NCI-H2029 (cell line): Measurements from ENCODE around the gene ARHGEF10L.
A peak's percentile ranks its signal among the peaks of the same experiment; 100 is the strongest.

Experiments
- DNase-seq: peaks from one replicate; lab custom pipeline; 2025; lab: John Stamatoyannopoulos, UW

Gene ARHGEF10L

DNA sequence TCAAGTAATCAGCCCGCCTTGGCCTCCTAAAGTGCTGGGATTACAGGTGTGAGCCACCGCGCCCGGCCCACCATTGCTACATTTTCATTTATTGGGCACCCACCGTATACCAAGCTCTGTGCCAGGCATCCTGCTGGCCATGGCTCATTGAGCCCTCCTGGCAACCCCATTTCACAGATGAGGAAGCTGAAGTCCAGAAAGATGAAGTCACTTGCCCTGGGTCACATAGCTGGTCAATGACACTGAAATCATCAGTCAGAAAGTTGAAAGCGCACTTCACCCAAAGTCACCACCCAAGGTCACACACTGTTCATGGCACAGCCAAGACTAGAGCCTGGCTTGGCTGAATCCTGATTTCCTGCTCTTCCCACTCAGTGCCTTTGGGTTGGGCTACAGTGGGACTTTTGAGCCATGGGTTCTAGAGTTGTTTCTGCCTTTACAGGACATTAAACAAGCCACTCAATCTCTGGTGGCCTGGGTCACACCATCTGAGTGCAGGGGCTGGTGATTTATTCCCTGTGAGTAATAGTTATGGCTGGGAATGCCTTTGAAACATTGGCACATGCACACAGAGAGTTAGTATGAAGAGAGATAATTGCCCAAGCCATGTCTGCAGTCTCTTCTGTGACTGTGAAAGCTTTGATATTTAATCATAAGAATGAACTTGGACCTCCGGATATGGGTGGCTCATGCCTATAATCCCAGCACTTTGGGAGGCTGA, 16.0 kb upstream of the ARHGEF10L start:
- no peak for DNase-seq

DNA sequence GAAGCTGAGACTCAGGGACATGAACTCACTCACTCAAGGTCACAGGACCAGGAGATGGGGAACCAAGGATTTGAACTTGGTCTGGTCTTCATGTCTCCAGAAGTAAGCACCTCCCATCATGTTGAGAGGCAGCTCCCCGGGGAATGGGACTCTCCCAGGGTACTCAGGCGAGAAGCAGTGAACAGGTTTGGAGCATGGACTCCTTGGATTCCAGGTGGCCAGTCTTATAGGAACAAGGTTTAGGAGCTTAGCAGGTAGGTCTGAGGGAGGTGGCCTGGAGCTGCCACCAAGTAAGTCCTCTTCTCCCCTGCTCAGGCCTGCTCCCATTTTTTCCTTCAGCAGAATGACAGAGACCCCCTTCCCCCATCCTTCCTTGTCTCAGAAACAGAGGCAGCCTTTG, 14.9 kb upstream of the ARHGEF10L start:
- DNase-seq: no peak

DNA sequence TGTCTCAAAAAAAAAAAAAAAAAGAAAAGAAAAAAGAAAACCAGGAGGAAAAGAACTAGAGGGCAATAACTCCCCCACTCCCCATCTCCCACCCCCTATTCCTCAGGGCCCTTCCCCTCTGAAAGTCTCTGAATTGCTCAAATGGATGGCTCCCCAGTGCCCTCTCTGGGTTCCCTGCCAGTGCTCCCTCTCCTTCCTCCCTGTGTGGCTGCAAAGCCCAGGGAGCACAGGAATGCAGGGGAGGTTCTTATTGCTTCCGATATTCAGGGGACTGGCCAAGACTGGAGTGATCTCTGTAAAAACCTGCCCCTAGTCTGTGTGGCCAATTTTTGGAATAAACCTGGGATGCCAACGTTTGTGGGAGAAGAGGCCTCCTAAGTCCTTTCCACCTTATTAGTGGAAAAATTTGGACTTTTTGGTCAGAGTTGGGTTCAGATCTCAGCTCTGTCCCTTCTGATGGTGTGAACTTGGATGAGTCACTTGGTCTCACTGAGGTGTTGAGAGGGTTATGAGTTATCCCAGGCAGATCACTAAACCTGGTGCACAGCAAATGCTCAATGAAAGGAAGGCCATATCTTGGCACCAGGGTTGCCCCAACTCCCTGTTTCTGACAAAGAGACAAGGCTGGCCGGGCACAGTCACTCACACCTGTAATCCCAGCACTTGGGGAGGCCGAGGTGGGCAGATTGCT, 13.4 kb upstream of the ARHGEF10L start:
- no peak for DNase-seq

DNA sequence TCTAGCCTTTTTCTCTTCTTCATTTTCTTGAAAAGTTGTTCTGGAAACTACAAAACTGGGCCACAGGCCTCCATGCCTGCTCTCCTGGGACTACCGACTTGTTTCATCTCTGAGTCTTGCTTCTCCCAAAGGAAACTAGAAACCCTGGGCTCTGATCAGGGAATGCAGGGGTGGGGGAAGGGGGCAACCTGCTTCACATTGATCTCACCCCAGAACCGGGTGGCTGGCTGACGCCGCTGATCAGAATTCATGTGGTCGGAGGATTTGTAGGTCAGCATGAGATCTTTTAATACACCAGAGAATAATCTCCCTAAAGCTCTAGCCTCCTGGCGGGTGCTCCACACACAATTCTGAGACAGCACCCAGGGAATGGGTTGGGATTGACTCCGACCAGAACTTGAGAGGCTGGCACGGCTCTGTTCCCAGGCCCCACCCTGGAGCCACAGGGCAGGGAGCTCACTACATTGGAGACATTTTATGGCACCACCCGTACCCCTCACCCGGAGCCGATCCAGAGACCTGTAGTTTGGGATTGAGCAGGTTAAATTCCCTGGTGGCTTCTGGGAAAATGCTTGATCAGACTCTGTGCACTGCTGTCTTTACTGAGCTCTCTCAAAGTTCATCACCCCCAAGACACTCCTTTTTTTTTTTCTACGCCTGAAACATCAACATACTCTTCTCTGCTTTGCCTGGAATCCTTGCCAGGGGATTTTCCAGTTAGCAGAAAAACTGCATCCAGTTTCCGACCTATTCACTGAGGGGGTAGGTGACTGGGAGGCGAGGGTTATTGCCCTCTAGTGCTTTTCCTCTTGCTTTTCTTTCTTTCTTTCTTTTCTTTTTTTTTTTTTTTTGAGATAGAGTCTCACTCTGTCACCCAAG, 12.2 kb upstream of the ARHGEF10L start:
- no peak for DNase-seq

DNA sequence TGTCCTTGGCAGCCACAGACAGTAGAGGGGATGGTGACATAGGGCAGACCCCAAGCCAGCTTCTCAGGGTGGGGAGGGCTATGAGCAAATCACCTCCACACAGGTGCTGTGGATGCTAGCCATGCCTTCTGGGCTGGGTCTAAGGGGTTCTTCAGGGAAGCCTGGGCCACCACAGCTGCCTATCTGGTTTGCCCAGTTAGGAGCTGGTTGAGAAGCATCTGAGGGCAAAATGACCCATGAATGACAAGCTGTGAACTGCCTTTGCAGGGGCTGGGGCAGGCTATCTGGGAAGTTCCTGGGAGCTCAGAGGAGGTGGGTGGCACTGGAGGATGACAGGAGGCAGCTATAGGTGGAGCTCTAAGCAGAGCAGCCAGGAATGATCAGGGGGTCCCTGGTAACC, 10.1 kb upstream of the ARHGEF10L start:
- DNase-seq: no peak

DNA sequence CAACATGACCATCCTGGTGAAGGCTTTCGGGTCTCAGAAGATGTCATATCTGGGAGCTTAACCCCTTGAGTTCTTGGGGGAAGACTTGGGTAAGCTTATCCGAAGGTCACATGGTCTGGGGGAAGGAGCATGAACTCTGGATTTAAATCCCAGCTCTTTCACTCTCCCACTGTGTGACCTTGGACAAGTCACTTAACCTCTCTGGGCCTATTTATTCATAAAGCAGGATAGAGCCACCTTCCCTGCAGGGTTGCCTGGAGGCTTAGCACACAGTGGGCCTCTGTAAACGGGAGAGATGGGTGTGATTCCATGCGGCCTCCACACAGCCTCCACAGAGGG, 8.2 kb upstream of the ARHGEF10L start:
- DNase-seq: no peak

DNA sequence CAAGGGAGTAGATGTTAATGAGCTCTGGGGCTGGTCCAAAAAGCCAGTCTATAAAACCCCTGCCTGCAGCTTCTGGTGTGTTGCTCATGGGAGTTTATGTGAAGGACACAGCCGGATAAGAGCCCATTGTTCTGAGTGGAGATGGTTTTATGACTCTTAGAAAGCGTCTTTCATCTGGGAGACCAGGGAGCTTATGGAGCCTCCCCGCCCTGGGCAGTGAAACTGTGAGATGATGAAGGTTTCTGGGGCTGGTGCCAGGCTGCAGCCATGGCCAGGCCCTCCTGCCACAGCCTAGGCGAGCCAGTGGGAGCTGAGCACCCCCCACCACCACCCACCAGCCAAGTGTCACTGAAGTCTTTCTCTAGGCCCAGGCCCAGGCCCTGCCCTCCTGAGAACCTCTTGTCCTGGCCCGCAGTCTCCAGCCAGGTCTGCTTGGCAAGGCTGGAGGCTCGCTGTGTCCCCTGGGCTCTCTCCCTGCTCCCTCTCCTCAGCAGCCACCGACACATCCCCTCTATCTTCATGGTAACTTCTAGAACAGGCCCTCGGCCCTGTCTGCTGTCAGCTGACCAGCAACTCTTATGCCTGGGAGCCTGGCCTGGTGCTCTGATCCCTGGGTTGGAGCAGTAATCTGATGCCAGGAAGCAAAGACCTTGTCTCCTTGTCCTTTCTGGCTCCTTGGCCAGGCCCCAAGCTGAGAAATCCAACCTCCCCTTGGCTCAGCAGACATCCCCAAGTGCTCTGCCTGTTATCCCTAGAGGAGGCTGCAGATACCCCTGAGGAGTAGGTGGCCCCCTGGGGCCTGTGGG, 7.6 kb upstream of the ARHGEF10L start:
- peak; percentile 53 for DNase-seq

DNA sequence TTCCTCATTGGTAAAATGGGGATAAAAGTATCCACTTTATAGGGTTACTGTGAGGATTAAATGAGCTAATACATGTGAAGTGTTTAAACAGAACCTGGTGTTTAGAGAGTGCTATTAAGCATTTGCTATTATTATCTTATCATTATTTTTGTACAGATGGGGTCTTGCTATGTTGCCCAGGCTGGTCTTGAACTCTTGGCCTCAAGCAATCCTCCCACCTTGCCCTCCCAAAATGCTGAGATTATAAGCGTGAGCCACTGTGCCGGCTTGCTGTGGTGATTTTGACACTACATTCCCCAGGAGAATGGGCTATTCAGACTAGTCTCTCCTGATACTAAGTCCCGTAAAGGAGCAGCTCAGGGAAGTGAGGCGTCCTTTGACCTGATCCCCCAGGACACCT, 6.3 kb upstream of the ARHGEF10L start:
- no peak for DNase-seq

DNA sequence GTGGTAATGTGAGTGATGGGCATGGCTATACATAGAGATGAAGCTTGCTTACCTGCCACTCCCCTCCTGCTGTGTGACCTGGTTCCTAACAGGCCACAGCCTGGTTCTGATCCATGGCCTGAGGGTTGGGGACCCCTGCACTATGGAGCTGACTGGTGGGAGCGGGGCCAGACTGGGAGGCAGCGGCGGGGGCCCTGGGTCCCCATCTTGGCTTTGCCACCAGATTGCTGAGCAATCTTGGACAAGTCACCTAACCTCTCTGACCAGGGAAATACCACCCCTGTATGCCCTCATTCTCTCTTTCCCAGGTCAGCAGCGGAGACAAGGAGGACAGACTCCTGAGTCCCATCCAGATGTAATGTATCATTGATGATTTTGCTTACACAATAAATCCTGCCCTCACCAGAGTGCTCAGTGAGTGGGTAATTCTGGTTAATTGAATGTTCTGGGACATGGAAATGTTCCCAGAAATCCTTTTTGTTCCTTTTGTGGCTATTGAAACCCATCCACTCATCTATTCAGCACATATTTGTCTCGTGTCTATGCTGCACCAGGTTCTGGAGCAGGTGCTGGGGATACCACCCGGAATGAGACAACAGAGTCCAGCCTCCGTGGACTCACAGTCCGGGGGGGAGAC, 4.1 kb upstream of the ARHGEF10L start:
- no peak for DNase-seq

DNA sequence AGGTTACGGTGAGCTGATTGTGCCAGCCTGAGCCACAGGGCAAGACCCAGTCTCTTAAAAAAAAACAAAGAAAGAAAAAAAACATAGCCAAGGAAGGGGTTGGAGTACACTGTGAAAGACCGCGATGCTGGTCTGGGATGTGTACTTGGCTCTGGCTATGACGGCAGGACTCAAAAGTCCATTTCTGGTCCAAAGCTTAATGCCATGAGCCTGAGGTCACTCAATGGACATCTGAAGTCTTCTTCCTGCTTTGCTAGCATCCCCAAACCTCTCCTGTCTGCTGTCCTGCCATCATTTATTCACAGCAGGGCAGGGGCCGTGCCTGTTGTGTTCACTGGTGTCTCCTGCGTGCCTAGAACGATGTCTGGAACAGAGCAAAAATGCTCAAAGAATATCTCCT, 1.5 kb upstream of the ARHGEF10L start:
- no peak for DNase-seq

DNA sequence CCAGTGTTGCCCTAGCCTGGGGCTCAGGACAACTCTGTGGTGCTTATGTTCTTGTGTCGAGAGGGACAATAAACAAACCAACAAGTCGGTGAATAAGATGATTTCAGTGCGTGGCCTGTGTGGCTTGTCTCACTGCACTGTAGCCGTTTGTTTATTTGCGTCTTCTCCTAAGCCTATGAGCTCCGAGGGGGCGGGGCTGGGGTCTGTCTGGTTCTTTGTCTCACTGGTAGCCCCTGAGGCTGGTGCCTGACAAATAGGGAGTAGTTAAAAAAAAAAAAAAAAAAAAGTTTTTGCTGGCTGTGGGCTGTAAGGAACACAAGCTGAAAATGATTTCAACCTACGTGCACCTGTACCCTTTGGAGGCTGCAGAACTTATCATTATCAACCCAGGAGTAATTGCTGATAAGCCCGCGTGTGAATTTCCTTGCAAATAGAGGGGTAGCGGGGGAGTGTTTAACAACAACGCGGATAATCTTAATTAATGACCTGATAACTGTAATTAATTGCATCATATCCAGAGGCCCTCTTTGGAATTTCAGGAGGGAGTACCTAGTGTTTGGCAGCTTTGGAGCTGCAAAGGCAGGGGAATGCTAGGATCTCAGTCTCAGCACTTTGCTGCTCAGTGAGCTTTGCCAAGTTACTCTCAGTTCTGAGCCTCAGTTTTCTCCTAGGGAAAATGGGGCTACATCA, 925 bp upstream of the ARHGEF10L start:
- DNase-seq: no peak

DNA sequence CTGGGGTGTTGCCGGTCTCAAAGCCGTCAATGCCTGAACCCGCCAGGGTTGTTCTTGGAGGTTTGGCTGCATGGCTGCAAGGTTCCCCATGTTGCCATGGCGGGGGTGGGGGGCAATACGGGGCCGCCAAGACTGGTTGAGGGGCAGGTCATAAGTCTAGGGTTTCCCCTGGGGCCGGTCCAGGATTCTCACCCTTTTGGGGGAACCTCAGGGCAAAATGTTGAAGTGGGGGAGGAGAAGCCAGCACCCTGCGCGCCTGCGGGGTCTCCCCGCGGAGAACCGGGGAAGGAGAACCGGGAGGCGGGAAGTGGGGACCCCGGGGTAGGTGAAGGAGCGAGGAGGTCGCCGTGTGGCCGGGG, 401 bp upstream of the ARHGEF10L start:
- no peak for DNase-seq

DNA sequence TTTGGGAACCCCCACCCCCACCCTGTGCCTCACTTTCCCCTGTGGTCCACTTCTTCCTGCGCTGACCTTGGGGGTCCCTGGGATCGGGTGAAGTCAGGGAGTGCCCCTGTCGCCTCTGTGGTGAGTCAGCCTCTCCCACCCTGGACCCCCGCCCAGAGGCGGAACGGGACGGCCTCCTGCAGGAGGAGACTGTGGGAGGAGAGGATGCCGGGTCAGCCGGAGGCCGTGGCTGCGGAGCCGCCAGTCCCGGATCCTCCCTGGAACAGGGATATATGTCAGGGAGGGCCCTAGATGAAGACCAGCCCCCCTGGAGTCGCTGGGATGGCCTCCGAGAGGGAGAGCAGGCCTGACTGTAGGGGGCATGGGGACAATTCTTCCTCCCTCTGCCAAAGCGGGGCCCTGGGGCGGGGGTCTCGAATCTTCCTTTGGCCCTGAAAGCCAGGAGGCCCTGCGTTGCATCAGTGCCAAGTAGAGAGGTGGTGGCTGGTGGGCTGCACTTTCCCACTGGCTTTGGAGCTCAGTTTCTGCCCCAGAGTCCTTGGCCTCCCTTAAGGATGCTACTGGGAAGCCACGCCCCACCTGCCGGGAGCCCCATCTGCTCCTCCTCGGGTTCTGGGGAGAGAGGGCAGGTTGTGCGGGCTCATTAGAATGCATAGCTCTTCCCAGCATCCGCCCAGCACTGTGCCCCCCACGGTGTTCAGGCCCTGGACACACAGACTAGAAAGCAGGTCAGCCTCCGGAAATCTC, 930 bp downstream of the ARHGEF10L start:
- no peak for DNase-seq

DNA sequence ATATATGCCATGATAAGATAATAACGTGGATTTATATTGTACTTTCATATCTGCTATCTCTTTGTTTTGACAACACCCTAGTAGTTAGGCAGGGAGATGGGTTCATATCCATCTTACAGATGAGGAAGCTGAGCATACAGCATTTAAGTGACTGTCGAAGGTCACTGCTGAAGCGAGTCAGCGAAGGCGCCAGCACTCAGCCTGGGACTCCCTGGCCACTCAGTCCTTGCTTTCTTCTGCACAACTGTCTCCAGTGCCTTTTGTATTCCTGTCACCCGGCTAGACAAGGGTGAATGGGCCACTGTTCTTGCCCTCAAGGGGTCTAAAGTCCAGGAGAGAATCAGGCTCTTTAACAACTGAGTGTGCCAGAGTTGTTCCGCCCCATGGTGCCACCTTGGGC, 3.1 kb downstream of the ARHGEF10L start:
- DNase-seq: no peak

DNA sequence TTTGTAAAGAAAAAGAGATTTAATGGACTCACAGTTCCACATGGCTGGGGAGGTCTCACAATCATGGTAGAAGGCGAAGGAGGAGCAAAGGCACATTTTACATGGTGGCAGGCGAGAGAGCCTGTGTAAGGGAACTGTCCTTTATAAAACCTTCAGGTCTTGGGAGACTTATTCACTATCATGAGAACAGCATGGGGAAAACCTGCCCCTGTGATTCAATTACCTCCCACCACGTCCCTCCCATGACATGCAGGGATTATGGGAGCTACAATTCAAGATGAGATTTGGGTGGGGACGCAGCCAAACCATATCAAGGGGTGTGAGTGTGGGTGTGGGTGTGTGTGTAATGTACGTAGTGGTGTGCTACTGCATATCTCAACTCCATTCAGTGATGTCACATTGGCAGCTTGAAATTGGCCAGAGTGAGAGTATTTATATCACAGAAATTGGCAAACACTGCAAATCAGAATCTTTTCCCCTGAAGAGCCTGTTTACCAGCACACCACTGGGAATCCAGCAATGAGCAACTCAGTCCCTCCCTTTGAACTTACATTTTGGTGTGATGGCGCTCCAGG, 5.4 kb downstream of the ARHGEF10L start:
- no peak for DNase-seq

DNA sequence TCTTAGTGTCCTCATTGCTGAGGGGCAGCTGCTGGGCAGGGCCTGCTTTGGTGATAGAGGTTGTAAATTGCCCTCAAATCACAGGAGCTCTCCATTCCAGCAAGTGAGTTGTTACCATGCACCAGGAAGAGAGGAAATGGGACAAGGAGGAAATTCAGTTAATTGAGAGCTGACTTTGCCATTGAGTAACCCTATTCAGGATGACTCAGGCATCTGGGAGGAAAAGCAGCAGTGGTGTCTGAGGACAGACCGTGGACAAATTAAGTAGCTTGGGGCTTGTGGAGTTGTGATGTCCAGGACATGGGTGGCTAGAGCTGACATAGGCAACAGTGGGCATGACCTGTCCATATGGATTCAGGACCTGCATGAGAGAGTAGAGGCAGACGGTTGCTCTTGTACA, 5.9 kb downstream of the ARHGEF10L start:
- DNase-seq: no peak

DNA sequence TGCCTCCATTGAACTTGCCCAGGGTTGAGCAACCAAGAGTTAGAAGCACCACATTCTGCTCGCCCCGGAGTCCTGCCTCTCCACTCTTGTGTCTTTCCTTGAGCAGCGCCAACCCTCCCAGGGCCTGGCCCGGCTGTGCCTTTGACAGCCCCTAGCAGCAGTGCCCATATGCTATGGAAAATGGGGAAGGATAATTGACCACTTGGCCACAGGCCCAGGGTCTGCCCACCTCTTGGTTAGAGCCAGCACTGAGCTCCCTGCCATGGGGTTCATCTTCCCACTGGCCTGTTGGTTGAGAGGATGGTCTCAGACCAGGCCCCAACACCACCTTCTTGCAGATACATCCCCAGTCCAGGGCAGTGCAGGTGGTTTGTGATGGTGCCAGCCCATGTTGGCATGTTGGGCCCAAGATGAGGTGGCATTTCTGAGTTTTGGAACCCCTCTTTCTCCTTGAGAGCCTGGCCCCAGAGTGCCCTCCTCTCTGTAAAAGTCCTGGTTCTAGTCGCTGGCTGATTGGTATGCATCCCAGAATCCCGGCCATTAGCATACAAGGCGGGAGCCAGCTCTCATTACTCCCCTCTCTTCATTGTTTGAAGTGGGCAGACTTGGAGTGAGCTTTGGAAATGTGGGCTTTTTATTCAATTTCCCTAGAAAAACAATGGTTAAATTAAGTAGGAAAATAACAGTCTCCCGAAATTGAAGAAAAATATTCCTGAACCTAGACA, 7.6 kb downstream of the ARHGEF10L start:
- no peak for DNase-seq

DNA sequence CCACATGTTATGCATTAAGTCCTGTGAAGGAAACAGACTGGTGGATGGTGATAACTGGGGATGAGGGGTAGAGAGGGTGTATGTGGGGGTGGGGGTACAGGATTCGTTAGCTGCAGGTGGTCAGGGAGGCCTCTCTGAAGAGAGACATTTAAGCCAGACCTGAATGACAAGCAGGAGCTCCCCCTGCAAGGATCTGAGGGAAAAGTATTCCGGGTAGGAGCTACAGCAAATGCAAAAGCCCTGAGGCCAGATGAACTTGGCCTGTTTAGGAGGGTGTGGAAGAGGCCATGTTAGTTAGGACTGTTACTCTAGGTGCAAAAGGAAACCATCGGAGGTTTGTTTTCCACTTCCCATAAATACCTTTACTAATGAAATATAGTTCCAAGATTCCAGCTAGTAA, 9.9 kb downstream of the ARHGEF10L start:
- no peak for DNase-seq
